Dendritic cell treated with granulocyte-macrophage colony-stimulating factor and Interleukin-4, amounts not matched to agents 40 ng/mL and 50 ng/mL, for 4 days (primary cell): ENCODE measurements around the gene WIF1.

Experiments
- H3K27ac Mint-ChIP-seq: one replicate; pipeline ENCODE4 v1.8.0; 2022; ENCODE audit warnings: mild to moderate bottlenecking, mixed read lengths
- H3K27me3 Mint-ChIP-seq: one replicate; pipeline ENCODE4 v1.8.0; 2022; ENCODE audit warnings: mild to moderate bottlenecking, mixed read lengths
- H3K36me3 Mint-ChIP-seq: one replicate; pipeline ENCODE4 v1.8.0; 2022; ENCODE audit warnings: low read depth, mixed read lengths
- H3K4me1 Mint-ChIP-seq: one replicate; pipeline ENCODE4 v1.8.0; 2022; ENCODE audit warnings: low read depth, mixed read lengths
- H3K4me3 Mint-ChIP-seq: one replicate; pipeline ENCODE4 v1.8.0; 2022; ENCODE audit warnings: mild to moderate bottlenecking, moderate library complexity, mixed read lengths
- H3K9me3 Mint-ChIP-seq: one replicate; pipeline ENCODE4 v1.8.0; 2022; ENCODE audit warnings: mixed read lengths
- intact Hi-C: fragments of 100-400 bp; cut with micrococcal nuclease; formaldehyde crosslinking; loops from one replicate; pipeline ENCODE4 v1.15.0; 2022

Gene WIF1, protein sequence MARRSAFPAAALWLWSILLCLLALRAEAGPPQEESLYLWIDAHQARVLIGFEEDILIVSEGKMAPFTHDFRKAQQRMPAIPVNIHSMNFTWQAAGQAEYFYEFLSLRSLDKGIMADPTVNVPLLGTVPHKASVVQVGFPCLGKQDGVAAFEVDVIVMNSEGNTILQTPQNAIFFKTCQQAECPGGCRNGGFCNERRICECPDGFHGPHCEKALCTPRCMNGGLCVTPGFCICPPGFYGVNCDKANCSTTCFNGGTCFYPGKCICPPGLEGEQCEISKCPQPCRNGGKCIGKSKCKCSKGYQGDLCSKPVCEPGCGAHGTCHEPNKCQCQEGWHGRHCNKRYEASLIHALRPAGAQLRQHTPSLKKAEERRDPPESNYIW

DNA sequence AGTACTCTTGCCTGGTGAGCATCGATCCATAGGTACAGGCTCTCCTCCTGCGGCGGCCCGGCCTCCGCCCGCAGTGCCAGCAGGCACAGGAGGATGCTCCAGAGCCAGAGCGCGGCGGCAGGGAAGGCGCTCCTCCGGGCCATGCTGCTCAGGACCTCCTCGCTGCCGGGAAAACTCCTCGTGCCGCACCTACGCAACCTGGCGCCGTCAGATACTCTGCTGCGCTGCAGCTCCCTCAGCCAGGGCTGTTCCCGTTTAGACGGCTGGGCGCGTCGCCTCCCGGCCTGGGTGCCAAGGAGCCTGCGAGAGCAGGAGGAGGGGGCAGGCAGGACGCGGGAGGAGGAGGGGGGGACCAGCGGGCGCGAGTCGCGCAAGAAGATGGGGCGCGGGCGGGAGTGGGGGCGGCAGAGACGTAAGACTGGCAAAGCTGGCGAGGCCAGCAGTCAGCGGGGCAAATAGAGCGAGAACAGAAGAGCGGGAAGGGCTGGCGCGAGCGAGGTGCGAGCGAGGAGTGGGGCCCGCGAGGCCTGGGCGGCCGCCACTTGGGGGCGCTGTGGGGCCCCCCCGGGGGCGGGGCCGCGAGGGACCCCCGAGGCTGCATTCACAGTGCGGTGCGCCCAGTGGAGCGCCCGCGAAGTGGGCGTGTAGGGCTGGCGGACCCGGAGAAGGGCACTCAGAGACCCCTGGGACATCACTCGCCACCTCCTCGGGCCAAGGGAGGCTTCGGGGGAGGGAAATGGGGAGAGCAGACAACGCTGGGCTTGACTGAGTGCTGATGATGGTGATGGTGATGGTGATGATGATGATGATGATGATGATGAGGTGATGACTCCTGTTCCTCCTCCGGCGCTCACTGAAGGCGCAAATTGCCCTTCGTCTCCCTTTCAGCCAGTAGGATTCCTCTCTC lies at the start of gene WIF1:
Gene WIF1 (minus strand): TSS at position 257 of the 907 bp plus-strand sequence. CDS start 114 bp downstream, at position 143.
- Mint-ChIP-seq H3K27me3 (peaks cover 41% of the 10 kb centered on the region), H3K4me1 (peaks cover 13% of the 10 kb centered on the region), H3K9me3 (no peaks in the 10 kb centered on the region), H3K4me3 (peak within 1 kb of the TSS; percentile 14), H3K27ac (no peak within 1 kb of the TSS), H3K36me3 (no peaks in the 10 kb centered on the region)
- intact Hi-C loops: loop anchor here (5.0 to 10.0 kb wide), 2 partner anchors 229 to 317 kb away; no protein-coding TSS in a partner anchor

GRCh38 chr12:65170209-65170881 lies 49.2 kb upstream of the WIF1 start:
- Mint-ChIP-seq H3K27ac (peak overlapping the region; percentile 97), H3K36me3 (peaks cover 22% of the 10 kb centered on the region), H3K27me3 (no peaks in the 10 kb centered on the region), H3K4me3 (peak overlapping the region; percentile 94), H3K9me3 (no peaks in the 10 kb centered on the region), H3K4me1 (peaks cover 23% of the 10 kb centered on the region)
- intact Hi-C loops: loop anchor here (10.0 kb wide), 1 partner anchor 1144 kb away; no protein-coding TSS in a partner anchor

GRCh38 chr12:65169320-65170208 lies 48.5 kb upstream of the WIF1 start, which contains the start of gene LEMD3:
TSS of gene LEMD3 (plus strand) at chr12:65169583. CDS start at chr12:65169597, 14 bp downstream.
- peaks cover 22% of the 10 kb centered on the region for H3K36me3 Mint-ChIP-seq
- H3K27me3 Mint-ChIP-seq: no peaks in the 10 kb centered on the region
- peaks cover 23% of the 10 kb centered on the region for H3K4me1 Mint-ChIP-seq
- H3K4me3 Mint-ChIP-seq: peak within 1 kb of the TSS; percentile 94
- H3K9me3 Mint-ChIP-seq: no peaks in the 10 kb centered on the region
- intact Hi-C loops: loop anchor here (10.0 kb wide), 1 partner anchor 1145 kb away; no protein-coding TSS in a partner anchor
- H3K27ac Mint-ChIP-seq: peak within 1 kb of the TSS; percentile 97

DNA sequence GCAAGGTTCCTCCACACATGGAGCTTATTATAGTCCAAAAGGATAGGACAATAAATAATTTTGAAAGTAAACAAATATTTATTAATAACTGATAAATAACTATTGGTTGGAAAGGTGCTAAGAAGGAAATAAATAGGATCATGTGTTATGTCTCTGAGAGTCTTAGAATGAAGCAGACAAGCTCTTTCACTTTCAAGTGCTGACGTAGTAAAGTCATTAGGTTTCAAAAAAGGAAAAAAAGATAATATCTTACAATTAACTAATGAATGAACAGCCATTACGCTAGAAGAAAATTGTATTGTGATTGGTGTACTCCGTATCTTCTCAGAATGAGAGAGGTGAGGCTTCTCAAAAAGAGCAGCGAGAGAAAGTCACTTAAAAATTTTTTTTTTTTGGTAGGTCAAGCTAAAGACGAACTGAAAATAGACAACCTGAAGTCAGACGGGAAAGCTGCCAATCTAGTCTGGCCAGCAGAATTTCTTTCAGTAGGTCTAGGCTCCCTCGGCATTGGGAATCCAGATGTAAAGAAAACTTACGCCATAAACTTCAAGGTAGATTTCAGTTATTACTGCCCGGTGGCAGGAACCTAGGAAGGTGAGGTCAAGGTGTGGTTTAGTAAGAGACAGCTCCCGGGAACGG lies 47.7 kb upstream of the WIF1 start:
- peak overlapping the region; percentile 97 for H3K27ac Mint-ChIP-seq
- no peaks in the 10 kb centered on the region for H3K9me3 Mint-ChIP-seq

GRCh38 chr12:65164774-65165173 lies 43.7 kb upstream of the WIF1 start:
- no peak overlapping the region for H3K27ac Mint-ChIP-seq
- H3K4me3 Mint-ChIP-seq: no peak overlapping the region
- H3K27me3 Mint-ChIP-seq: peaks cover 3% of the 10 kb centered on the region
- no peaks in the 10 kb centered on the region for H3K9me3 Mint-ChIP-seq
- intact Hi-C loops: no loop called here
- H3K4me1 Mint-ChIP-seq: peaks cover 8% of the 10 kb centered on the region
- H3K36me3 Mint-ChIP-seq: peaks cover 10% of the 10 kb centered on the region

More for the DNA sequence above, 47.7 kb upstream of the WIF1 start:
- Mint-ChIP-seq H3K4me1 (peaks cover 23% of the 10 kb centered on the region), H3K4me3 (peak overlapping the region; percentile 94), H3K36me3 (peaks cover 22% of the 10 kb centered on the region), H3K27me3 (no peaks in the 10 kb centered on the region)
- intact Hi-C loops: no loop called here

DNA sequence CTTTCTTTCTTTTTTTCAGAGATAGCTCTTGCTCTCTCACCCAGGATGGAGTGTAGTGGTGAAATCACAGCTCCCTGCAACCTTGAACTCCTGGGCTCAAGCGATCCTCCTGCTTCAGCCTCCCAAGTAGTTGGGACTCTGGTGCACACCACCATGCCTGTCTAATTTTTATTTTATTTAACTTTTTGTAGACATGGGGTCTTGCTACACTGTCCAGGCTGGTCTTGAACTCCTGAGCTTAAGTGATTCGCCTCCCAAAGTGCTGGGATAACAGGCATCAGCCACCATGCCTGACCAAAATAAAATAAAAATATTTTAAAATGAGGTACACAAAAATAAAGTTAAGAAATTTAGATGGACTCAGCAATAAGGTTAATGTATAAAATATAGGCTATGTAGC lies 43.1 kb upstream of the WIF1 start:
- Mint-ChIP-seq H3K9me3 (no peaks in the 10 kb centered on the region), H3K4me1 (peaks cover 8% of the 10 kb centered on the region), H3K36me3 (peaks cover 4% of the 10 kb centered on the region), H3K27me3 (peaks cover 3% of the 10 kb centered on the region), H3K4me3 (no peak overlapping the region), H3K27ac (no peak overlapping the region)
- intact Hi-C loops: no loop called here

DNA sequence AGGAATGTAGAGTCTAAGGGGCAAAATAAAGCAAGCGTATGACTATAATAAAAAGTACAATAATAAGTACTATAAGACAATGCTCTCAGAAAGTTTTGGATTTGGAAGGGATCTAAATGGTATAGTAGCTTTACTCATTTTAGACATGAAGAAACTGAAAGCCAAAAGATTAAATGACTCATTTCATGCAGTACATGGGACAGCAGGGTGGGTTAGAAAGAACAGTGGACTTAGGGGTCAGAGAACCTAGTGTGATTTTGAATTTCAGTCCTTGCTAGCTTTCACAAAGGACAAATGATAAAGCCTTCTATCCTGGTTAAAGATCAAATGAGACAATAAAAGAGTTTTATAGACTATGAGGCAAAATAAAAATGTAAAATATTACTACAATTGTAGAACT lies 41.5 kb upstream of the WIF1 start:
- no peaks in the 10 kb centered on the region for H3K9me3 Mint-ChIP-seq
- H3K4me3 Mint-ChIP-seq: no peak overlapping the region
- intact Hi-C loops: no loop called here
- no peak overlapping the region for H3K27ac Mint-ChIP-seq
- peaks cover 8% of the 10 kb centered on the region for H3K4me1 Mint-ChIP-seq
- no peaks in the 10 kb centered on the region for H3K36me3 Mint-ChIP-seq
- peaks cover 3% of the 10 kb centered on the region for H3K27me3 Mint-ChIP-seq

- no peaks in the 10 kb centered on the region for H3K36me3 Mint-ChIP-seq
- no peak overlapping the region for H3K4me3 Mint-ChIP-seq
- H3K9me3 Mint-ChIP-seq: no peaks in the 10 kb centered on the region
- intact Hi-C loops: no loop called here
- H3K27me3 Mint-ChIP-seq: peaks cover 3% of the 10 kb centered on the region
- peaks cover 14% of the 10 kb centered on the region for H3K4me1 Mint-ChIP-seq
- peak overlapping the region; percentile 63 for H3K27ac Mint-ChIP-seq
Observed at GRCh38 chr12:65157091-65157490, 36.0 kb upstream of the WIF1 start.

DNA sequence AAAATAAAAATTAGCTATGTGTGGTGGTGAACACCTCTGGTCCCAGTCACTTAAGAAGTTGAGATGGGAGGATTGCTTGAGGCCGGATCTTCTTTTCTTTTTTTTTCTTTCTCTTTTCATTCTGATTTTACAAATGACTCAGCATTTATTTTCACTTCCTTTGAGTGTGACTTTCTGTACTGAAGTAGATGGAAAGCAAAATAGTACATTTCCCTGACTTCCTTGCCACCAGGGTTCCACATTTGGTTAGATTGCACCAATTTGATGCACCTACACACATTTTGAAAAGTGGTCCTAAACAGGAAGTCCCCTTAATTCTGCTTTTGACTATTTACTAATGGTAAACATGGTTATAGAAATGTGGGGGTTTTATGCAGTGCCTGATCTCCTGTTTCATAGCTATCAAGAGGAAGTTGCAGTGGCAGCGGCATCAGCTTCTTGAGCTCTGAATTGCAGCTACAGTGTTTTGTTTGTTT lies 35.3 kb upstream of the WIF1 start:
- H3K4me3 Mint-ChIP-seq: peak overlapping the region; percentile 23
- peaks cover 3% of the 10 kb centered on the region for H3K27me3 Mint-ChIP-seq
- H3K36me3 Mint-ChIP-seq: no peaks in the 10 kb centered on the region
- peak overlapping the region; percentile 63 for H3K27ac Mint-ChIP-seq
- intact Hi-C loops: no loop called here
- no peaks in the 10 kb centered on the region for H3K9me3 Mint-ChIP-seq
- H3K4me1 Mint-ChIP-seq: peaks cover 14% of the 10 kb centered on the region

DNA sequence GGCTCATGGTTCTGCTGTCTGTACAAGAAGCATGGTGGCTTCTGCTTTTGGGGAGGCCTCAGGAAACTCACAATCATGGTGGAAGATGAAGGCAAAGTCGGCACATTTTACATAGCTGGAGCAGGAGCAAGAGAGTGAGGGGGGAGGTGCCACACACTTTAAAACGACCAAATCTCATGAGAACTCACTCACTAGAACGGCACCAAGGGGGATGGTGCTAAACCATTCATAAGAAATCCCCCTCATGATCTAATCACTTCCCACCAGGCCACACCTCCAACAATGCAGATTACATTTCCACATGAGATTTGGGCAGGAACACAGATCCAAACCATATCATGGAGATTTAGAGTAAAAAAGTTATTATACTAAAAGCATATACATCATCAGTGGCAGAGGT lies 34.7 kb upstream of the WIF1 start:
- Mint-ChIP-seq H3K4me1 (peaks cover 14% of the 10 kb centered on the region), H3K27me3 (peaks cover 3% of the 10 kb centered on the region), H3K27ac (peak overlapping the region; percentile 63), H3K4me3 (no peak overlapping the region), H3K36me3 (no peaks in the 10 kb centered on the region), H3K9me3 (no peaks in the 10 kb centered on the region)
- intact Hi-C loops: no loop called here

- Mint-ChIP-seq H3K27ac (no peak overlapping the region), H3K4me1 (peaks cover 5% of the 10 kb centered on the region), H3K4me3 (no peak overlapping the region), H3K9me3 (no peaks in the 10 kb centered on the region), H3K36me3 (no peaks in the 10 kb centered on the region), H3K27me3 (no peaks in the 10 kb centered on the region)
- intact Hi-C loops: no loop called here
Observed at GRCh38 chr12:65152596-65152995, 31.5 kb upstream of the WIF1 start.

GRCh38 chr12:65152012-65152411 lies 30.9 kb upstream of the WIF1 start:
- Mint-ChIP-seq H3K36me3 (no peaks in the 10 kb centered on the region), H3K27me3 (no peaks in the 10 kb centered on the region), H3K9me3 (no peaks in the 10 kb centered on the region), H3K4me3 (no peak overlapping the region), H3K4me1 (peaks cover 5% of the 10 kb centered on the region), H3K27ac (no peak overlapping the region)
- intact Hi-C loops: no loop called here
